ENCODE data around the gene MBP.

MBP gene

GRCh38 chr18:77077401-77077800 is 55.2 kb downstream of the MBP start:
- Histone ChIP-seq H3K27ac (peak overlapping the region; percentile 65), H3K36me3 (replicated peaks) (no peaks in the 10 kb centered on the region), H3K4me3 (ENCODE audit: low read depth, low read length) (no peak overlapping the region), H3K27me3 (replicated peaks) (no peaks in the 10 kb centered on the region)
- TF ChIP-seq CTCF (IDR thresholded peaks at IDR 0.05; ENCODE audit: low read depth, low read length, missing control alignments), result no peak
- in situ Hi-C loops (cut with HindIII; ENCODE audit: low pct_ligation_motif_present, low sequenced_read_pairs), result no loop called here
- DNase-seq, result no peak

- no peak for TF ChIP-seq CTCF (IDR thresholded peaks at IDR 0.05; ENCODE audit: low read depth, low read length, missing control alignments)
- Histone ChIP-seq H3K27me3 (replicated peaks) (no peaks in the 10 kb centered on the region), H3K36me3 (replicated peaks) (no peaks in the 10 kb centered on the region), H3K27ac (no peak overlapping the region), H3K4me3 (ENCODE audit: low read depth, low read length) (no peak overlapping the region)
- in situ Hi-C loops (cut with HindIII; ENCODE audit: low pct_ligation_motif_present, low sequenced_read_pairs), result no loop called here
- no peak for DNase-seq
Measured at GRCh38 chr18:77076111-77076510, 56.5 kb downstream of the MBP start.

GRCh38 chr18:77074431-77074830 is 58.2 kb downstream of the MBP start:
- no peak for DNase-seq
- in situ Hi-C loops (cut with HindIII; ENCODE audit: low pct_ligation_motif_present, low sequenced_read_pairs), result loop anchor here (25.0 kb wide), 1 partner anchor 138 kb away; no protein-coding TSS in a partner anchor
- peak overlapping the region; percentile 100 for H3K27ac ChIP-seq

GRCh38 chr18:77073336-77074093 is 59.1 kb downstream of the MBP start:
- Histone ChIP-seq H3K36me3 (replicated peaks) (peaks cover 3% of the 10 kb centered on the region), H3K27me3 (replicated peaks) (no peaks in the 10 kb centered on the region), H3K4me3 (ENCODE audit: low read depth, low read length) (no peak overlapping the region), H3K27ac (peak overlapping the region; percentile 100)
- in situ Hi-C loops (cut with HindIII; ENCODE audit: low pct_ligation_motif_present, low sequenced_read_pairs), result loop anchor here (25.0 kb wide), 1 partner anchor 139 kb away; no protein-coding TSS in a partner anchor
- DNase-seq, result no peak
- TF ChIP-seq CTCF (IDR thresholded peaks at IDR 0.05; ENCODE audit: low read depth, low read length, missing control alignments), result no peak

More at GRCh38 chr18:77074431-77074830, 58.2 kb downstream of the MBP start:
- no peak for TF ChIP-seq CTCF (IDR thresholded peaks at IDR 0.05; ENCODE audit: low read depth, low read length, missing control alignments)
- H3K4me3 ChIP-seq (ENCODE audit: low read depth, low read length), result no peak overlapping the region
- no peaks in the 10 kb centered on the region for H3K27me3 ChIP-seq (replicated peaks)
- peaks cover 3% of the 10 kb centered on the region for H3K36me3 ChIP-seq (replicated peaks)

- in situ Hi-C loops (cut with HindIII; ENCODE audit: low pct_ligation_motif_present, low sequenced_read_pairs), result loop anchor here (25.0 kb wide), 1 partner anchor 140 kb away; no protein-coding TSS in a partner anchor
Measured at GRCh38 chr18:77072566-77072965, 60.0 kb downstream of the MBP start.

More at GRCh38 chr18:77072566-77072965, 60.0 kb downstream of the MBP start:
- Histone ChIP-seq H3K4me3 (ENCODE audit: low read depth, low read length) (no peak overlapping the region), H3K27me3 (replicated peaks) (no peaks in the 10 kb centered on the region), H3K36me3 (replicated peaks) (peaks cover 3% of the 10 kb centered on the region), H3K27ac (peak overlapping the region; percentile 100)
- no peak for DNase-seq
- TF ChIP-seq CTCF (IDR thresholded peaks at IDR 0.05; ENCODE audit: low read depth, low read length, missing control alignments), result no peak

Data from brain microvascular endothelial cell (primary cell).